HEK293 (cell line): ENCODE results near the gene EPHA4.

Source experiments
- CTCF ChIP-seq: fragments of 450-650 bp; formaldehyde crosslinking; IDR thresholded peaks from 2 replicates; pipeline ENCODE4 v1.5.1; 2016; ENCODE audit warnings: missing biosample characterization, missing genetic modification characterization
- YY1 ChIP-seq: fragments of 450-650 bp; formaldehyde crosslinking; IDR thresholded peaks from 2 replicates; pipeline ENCODE4 v1.5.1; 2018; ENCODE audit warnings: missing biosample characterization, missing genetic modification characterization
- ZBTB21 ChIP-seq: fragments of 450-650 bp; formaldehyde crosslinking; IDR thresholded peaks from 2 replicates; pipeline ENCODE4 v1.5.1; 2017; ENCODE audit warnings: missing biosample characterization, missing genetic modification characterization
- ZBTB49 ChIP-seq: fragments of 450-650 bp; formaldehyde crosslinking; IDR thresholded peaks from 2 replicates; pipeline ENCODE4 v1.5.1; 2016; ENCODE audit warnings: missing biosample characterization, missing genetic modification characterization, low read depth
- ZNF121 ChIP-seq: fragments of 450-650 bp; formaldehyde crosslinking; IDR thresholded peaks from 2 replicates; pipeline ENCODE4 v1.5.1; 2016; ENCODE audit warnings: missing biosample characterization, missing genetic modification characterization
- ZNF274 ChIP-seq, 2 experiments: fragments of 200-500 bp in 1 of 2; fragments of 450-650 bp in 1 of 2; sonication (Bioruptor generic) in 1 of 2; formaldehyde crosslinking in 1 of 2; IDR thresholded peaks; 2 replicates each; pipeline versions ENCODE4 v1.5.1 to v1.6.1; 2014 to 2016; ENCODE audit warnings: borderline replicate concordance in 1 of 2, inconsistent platforms in 1 of 2, low read length in 1 of 2, missing biosample characterization in 1 of 2, missing genetic modification characterization in 1 of 2
- ZNF501 ChIP-seq: fragments of 450-650 bp; formaldehyde crosslinking; IDR thresholded peaks from 2 replicates; pipeline ENCODE4 v1.5.1; 2016; ENCODE audit warnings: missing biosample characterization, missing genetic modification characterization
- ZNF558 ChIP-seq: fragments of 450-650 bp; formaldehyde crosslinking; IDR thresholded peaks from 2 replicates; pipeline ENCODE4 v1.5.1; 2016; ENCODE audit warnings: missing biosample characterization, missing genetic modification characterization

GRCh38 chr2:221602938-221603337, 30.8 kb upstream of the EPHA4 start:
- TF ChIP-seq ZNF121 (tag by site-specific recombination), result no peak
- no peak for TF ChIP-seq CTCF (tag by site-specific recombination)
- TF ChIP-seq ZNF274 (IDR thresholded peaks at IDR 0.05; ENCODE audit: low read length), result no peak
- no peak for TF ChIP-seq ZNF274 (tag by site-specific recombination; IDR thresholded peaks at IDR 0.05; ENCODE audit: borderline replicate concordance)
- no peak for TF ChIP-seq ZBTB49 (tag by site-specific recombination)
- TF ChIP-seq ZNF558 (tag by site-specific recombination), result no peak
- TF ChIP-seq ZBTB21 (tag by site-specific recombination), result no peak
- TF ChIP-seq YY1 (tag by site-specific recombination), result no peak
- no peak for TF ChIP-seq ZNF501 (tag by site-specific recombination)
